Non-pigmented ciliary epithelial cell (primary cell): Measurements from ENCODE around the gene KIAA1217.

Experiments used
- DNase-seq: peaks from one replicate; pipeline ENCODE4 v3.0.0-alpha.2; 2010; ENCODE audit warnings: low read depth

Gene KIAA1217

DNA sequence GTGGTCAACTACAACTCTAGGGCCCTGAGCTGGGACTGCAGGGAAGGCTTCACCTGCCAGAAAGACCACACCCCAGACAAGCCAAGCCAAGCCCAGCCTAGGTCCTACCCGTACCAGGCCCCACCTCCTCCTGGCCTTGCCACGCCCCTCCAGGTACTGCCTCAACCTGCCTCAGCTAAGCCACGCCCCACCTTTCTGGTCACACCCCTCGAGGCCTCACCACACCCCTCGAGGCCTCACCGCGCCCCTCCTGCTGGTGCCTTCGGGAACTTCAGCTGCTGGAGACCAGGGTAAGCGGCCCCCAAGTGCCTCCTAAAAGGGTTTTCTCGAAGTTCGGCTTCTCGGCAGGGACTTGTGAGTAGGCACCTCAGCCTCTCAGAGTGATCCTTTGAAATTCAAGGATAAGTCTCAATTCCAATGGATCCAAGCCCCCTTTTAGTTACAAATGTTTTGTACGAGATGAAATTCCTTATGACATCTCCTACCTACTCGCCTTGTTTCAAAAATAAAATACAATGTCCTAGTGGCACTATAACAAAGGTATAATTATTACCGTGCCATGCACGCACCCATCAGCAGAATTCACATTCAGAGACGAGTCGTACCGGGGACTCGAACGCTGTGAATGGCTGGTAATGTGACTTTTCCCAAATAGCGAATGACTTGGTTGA is 343.5 kb downstream of the KIAA1217 start:
- no peak for DNase-seq

DNA sequence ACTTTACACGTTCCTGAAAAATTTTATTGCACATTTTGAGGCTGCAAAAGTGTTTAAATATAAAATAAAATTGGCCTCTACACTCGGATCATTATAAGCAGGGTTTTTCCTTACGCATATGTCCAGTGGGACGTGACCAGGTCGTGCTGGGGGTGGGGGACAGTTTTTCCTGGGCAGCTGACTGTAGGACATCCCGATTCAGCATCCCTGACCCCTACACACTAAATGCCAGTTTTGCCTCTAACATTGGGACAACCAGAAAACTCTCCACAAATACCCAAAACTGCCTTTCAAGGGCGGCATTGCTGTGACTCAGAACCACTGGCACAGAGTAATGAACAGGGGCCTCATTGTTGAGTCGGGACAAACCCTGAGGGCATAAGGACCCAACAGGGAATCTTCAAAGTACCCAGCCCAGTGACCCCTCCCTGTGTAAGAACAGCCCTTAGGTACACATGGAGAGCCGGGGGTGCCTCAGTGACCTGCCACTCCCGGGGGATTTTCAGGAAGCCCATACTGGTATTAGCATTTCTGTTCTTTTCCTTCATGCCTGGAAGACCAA is 344.2 kb downstream of the KIAA1217 start:
- DNase-seq = no peak

DNA sequence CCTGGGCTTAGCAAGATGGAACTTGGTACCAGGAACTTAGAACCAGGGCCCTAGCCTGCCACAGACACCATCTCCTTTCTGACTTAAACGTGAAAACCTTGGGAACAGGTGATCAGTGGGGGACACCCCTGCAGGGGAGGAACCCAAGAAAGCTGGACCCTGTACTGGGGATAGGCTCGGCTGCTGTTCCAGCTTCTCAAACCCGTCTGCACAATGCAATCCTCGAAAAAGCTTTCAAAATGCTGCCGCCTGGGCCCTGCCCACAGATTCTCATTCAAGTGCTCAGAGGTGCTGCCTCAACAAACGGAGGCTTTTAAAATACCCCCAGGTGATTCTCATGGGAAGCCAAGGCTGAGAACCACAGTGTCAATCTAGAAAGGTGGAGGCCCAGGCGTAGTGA is 345.1 kb downstream of the KIAA1217 start:
- no peak for DNase-seq

DNA sequence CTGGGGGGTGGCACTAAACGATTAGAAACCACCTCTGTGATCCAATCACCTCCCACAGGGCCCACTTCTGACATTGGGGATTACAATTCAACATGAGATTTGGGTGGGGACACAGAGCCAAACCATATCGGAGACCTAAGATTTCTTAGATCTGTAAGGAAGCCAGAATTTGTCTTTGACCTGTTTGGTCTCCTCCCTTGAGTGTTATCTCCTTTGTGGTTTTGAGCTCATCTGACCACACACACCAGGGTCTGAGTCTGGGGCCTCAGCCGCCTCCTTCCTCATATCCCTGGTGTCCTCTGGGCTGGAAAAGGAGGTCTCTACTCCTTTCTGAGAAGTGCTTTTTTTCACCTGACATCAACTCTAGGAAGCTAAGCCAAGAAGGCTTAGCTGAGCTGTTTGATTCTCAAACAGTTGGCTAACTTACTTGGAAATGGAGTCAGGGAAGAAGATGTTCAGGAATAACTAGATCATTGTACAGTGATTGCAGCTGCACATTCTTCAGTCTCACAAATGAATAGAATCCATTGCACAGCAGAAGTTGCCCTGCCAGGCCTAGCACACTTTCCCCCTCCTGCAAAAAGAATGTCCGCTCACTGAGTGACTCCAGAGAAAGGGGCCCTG is 347.3 kb downstream of the KIAA1217 start:
- no peak for DNase-seq

DNA sequence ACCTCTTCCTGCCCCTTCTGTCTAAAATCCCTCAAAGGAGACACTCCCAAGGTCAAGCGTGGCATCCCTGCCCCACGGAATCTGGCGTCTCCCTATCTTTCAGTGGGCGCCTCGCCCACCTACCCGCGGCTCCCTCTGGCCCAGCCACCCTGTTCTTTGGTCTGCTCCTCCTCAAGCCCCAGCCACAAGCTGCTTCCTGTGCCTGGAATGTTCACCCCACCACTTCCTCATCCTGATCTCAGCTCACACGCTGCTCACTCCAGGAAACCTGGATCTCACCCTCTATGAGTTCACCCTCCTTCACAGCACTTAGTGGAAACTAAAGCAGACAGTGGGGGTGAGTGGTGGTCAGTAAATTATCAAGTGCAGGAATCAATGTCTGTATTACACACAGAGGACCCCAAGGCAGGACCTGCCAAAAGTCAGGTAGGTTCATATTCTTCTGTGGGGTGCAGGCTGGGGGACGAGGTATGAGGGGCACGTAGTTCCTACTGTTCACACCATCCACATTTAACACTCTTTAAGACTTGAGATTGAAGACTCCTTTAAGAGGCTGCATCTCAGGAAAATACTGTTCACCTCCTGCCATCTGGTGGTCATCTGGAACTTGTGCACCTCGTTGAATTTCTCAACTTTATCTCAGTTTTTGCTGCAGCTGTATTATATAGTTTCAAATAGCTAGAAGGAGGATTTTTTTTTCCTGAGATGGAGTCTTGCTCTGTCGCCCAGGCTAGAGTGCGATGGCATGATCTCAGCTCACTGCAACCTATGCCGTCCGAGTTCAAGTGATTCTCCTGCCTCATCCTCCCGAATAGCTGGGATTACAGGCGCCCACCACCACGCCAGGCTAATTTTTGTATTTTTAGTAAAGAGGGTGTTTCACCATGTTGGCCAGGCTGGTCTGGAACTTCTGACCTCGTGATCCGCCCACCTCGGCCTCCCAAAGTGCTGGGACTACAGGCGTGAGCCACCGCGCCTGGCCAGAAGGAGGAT is 348.1 kb downstream of the KIAA1217 start:
- peak; percentile 46 for DNase-seq

DNA sequence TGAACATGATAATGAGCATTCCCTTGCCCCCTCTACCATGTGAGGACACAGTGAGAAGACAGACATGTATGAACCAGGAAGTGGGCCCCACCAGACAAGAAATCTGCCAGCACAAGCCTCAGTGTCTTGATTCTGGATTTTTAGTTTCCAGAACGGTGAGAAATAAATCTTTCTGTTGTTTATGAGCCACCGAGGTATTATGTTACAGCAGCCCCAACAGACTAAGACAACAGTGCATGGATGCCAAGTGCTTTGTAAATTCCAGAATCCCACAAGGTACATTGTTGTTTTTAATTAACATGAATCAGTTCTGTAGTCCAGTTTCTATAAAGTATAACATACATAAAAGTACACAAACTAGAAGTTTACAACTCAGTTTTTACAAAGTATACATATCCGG is 352.5 kb downstream of the KIAA1217 start:
- DNase-seq = no peak

DNA sequence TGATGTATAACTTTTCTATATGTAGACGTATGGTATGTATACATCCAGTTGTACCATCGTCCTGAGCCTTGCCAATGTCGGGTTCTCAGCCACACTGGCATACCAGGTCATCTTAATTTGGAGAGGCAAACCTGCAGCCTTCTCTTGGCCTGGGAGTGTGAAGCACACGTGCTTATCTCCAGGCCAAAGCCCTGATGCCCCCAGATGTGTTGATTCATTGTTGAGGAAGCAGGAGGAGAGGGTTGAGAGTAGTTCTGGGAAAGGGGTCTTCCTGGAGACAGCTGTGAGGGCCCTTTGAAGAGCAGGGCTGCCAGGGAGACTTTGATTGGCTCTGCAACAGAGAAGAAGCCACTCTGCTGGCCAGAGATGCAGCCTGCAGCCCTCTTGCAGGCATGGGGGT is 359.1 kb downstream of the KIAA1217 start:
- DNase-seq = no peak

DNA sequence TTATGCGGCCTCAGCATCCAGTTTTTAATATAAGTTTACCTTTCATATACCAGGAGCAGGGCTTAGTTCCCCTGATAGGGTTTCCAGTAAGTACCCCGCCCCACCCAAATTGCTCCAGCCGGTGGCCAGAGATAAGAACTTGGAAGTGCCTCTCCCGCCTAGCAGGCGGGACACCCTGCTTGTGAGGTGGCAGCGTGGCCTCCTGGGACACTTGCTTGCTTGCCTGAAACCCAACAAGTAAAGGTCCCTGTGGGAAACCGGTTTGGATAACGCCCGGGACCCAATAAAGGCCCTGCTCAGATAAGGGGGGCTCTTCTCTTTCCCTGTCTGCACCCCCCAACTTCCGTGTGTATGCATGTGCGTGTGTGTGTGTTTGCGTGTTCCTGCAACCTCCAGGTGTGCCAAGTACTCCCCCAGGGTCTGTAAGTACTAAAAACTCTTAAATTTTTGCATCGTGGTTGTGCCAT is 360.4 kb downstream of the KIAA1217 start:
- DNase-seq = no peak

DNA sequence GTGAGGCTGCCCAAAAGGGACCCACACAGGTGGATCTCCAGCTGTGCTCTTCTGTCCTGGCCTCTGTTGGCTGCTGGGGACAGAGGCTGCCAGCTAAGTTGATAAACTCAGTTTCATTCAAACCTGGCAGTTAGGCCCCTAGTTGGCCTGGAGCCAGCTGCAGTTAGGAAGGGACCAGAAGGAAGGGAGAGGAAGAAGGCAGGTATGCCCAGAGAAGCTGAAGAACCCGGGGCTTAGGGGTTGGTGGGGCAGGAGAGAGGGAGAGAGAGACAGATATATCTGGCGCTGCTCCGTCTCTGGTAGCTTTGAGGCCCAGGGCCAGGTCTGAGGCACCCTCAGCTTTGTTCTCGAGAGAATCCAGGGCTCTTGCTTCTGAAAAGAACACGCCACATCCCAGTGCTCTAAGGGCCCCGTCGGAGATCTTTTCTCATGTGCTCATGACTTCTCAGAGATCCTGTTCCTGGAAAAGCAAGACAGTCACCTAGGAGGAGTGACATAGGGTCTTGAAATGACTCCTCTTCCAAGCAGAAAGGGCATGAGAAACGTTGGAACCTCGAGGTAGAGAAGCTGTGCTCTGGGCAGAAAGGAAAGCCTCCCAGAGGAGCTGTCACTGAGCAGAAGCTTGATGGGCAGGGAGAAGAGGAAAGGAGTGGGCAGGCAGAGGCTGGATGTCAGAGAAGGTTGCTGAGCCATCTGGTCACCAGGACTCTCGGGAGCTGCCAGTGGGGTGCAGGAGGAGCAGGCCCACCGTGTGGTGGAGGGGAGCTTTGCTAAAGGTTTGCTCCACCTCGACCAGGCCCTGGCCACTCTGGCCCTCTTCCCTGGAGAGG is 361.1 kb downstream of the KIAA1217 start:
- no peak for DNase-seq

DNA sequence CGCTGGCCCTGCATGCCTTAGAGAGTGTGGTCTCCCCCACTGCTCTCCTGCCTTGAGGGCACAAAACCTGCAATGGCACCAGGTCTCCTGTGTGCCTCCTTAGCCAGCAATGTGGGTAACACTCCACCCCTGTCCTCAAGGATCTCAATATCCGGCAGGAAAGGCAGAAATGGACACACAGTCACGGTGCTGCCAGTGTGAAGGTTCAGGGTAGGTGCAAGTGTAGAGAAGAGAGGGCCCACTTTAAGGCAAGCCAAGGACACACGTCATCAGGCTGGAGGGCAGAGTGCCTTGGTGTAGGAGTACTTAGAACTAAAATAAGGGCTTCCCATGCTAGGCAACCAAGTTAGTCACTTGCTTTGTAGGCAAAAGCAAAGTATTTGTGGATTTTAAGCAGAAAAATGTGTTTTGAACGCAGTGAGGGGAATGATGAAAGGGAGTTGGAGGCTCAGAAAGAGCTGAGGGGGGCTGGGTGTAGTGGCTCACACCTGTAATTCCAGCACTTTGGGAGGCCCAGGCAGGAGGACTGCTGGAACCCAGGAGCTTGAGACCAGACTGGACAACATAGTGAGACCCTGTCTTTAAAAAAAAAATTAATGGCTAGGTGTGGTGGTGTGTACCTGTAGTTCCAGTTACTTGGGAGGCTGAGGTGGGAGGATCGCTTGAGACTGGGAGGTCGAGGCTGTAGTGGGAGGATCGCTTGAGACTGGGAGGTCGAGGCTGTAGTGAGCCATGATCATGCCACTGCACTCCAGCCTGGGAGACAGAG is 361.9 kb downstream of the KIAA1217 start:
- DNase-seq = no peak

DNA sequence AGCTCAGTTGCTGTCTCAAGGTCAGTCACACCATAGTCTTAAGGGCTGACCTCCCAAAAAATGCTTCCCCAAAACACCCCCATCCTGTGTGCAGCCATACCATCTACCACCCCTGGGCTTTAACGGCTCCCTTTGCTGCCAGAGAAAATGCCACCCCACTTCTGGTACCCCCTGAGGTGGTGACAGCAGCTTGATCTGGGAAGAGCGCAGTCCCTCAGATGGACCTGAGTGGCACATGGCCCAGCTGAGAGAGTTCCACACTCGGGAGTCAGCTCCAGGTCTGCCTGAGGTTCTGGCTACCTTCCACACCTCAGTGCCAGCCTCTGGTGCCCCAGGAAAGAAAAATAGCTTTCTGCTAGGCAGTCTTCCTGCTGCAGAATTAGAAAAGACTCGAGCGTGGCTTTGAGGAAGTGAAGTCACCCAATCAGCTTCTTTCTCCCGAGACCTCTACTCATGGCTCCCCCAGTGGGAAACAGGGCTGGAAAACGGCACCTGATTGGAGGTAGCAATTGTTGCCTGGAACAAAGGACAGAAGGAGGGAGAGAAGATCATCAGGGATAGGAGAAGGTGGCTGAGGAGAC is 363.0 kb downstream of the KIAA1217 start:
- no peak for DNase-seq

DNA sequence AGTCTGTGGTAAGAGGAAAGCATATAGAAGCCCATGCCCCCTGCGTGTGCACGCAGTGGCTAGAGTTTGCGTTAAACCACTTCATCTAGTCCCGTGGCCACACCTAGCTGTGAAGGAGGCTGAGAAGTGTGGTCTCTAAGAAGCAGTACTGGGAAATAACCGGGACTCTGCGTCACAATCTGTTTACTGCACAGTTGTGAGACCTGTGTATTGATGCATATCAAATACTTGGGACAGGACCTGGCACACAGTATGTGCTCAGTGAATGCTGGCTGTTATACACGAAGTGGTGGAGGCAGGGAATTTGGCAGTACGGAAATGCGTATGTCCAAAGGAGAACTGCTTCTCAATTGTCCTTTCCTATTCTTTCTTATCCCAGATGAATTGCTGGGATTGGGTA is 365.2 kb downstream of the KIAA1217 start:
- no peak for DNase-seq

DNA sequence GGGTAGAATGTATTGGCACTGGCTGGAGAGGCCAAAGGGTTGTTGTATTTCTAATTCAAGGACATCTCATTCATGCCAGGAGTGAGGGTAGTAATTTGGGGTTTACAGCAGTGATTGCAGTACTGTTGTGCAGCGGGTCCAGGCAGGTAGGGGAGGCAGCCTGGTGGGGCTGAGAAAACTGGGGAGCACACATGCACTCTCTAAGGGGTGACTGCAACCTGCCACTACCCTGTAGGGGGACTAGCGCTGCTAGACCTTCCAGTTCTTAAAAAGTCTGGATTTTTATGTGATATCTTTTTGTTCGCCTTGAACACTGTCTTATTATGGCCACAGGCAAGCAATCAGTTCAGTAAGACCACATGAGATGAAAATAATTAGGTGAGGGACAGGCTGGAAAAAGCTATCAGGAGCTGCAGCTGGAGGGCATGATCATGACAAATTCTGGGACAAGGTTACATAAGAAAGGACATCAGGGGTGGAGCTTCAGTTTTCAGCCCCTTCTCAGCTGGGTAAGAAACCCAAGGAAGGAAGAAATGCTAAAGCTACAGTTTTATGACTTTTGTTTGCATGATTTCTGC is 365.7 kb downstream of the KIAA1217 start:
- no peak for DNase-seq

DNA sequence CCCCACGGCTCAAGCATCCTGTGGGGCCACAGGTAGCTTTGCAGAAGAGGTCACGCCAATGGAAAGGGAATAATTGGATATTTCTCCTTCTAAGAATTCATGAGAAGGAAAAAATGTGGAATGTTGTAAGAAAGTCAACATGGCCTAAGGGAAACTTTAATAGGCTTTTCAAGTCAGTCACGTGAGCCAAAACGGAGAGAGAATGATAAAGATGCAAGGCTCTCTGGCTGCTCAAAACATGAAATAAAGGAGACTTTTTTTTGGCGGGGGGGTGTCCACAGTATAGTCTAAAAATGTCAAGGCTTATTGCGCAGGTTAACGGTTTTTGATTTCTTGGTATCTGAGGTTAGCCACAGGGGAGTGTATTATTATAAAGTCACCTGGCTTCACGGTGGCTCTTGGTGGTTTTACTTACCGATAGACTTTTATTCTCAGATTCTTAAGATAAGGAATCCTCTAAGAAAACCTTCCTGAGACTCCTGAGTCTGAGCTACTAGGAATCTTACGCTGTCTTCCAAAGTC is 366.6 kb downstream of the KIAA1217 start:
- no peak for DNase-seq

DNA sequence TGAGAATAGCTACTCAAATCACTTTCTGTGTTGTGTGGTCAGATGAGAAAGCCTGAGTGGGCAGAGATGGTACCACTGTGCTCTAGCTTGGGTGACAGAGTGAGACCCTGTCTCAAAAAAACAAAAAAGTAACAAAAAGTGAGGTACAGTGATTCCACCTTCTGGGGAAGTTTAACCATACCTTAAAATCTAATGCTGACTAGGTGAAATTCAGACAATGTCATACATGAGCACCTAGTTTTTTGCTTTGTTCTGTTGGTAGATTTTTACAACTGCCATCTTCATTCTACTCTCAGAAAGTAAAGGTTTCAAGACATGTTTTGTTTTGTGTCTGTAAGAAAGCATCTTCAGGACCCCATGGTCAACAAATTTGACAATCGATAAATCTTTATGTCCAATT is 370.5 kb downstream of the KIAA1217 start:
- no peak for DNase-seq

DNA sequence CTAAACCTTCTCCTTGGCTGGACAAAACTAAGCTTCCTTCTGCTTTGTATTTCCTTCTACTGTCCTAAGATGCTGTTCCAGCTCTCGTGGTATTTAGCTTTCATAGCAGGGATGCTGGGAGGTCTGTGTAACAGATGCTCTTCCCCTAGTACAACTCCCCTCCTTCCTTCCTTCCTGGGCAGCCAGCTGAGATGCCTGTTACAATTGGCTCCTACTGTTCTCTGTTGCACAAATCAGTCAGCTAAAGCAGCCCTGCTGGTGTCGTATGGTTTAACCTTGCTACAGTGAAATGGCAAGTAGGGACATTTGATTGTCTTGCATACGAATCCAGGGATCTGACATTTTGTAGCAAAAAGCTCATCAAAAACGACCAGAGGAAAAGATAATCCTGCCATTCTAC is 371.0 kb downstream of the KIAA1217 start:
- no peak for DNase-seq

DNA sequence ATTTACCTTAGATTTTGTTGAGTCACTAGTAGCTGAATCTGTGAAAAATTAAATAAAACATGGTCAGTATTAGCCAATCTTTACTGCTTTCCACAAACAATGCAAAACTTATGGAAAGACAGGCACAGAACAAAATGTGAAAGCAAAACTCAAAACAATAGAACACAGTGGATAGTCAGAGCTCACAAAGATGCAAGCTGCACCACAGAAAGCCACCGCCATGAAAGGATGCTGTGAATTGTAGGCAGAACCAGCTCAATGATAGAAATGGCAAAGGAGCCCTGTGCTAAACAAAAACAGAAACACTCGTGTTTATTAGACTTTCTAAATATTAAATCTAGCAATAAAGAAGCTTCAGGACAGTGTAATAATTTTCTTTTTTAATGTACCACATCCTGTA is 380.3 kb downstream of the KIAA1217 start:
- DNase-seq = no peak

DNA sequence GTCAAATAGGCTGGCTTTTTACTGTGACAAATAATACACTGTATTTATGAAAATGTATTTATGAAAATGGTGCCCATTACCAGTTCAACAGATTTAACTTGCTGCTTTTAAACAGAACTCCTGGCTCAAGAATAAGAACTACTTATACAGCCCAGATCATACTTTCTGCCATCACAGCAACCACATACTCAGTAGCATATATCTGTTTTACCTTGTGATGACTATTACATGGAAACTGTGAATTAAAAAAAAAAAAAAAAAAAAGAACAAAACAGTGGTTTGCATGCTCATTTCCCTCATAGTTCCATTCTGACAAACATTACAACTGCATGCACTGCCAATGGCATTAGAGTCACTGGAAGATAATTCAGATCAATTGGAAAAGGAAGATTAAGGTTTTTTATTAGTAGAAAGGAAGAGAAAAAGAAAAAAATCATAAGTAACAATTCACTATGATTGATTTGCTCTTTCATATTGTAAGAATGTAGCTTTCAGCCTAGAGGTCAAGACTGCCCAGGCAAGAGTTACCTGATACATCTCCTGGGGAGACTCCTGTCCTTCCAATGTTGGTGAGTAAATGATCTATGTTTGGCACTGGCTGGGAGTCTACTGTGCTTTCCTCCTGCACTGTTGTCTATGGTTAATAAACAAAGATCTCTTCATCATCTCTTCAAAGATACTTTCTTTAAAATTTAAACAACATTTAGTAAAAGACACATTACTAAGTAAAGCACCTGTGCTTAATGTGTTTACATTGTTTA is 381.9 kb downstream of the KIAA1217 start:
- no peak for DNase-seq
